ENCODE results near the gene IL5. TPM values are rescaled to one million over a fixed set of nuclear protein-coding genes. Genes with fewer than 3 reads are reported as not detected.

Gene IL5
- total and polyA plus RNA-seq, 7 donors: not detected

- Histone ChIP-seq H3K36me3 (peaks cover 0 to 5% (median 0%) of the 10 kb centered on the region in 4 donors), H3K4me1 (peaks cover 0 to 67% (median 58%) of the 10 kb centered on the region in 4 donors), H3K4me3 (no peak overlapping the region), H3K27ac (peak overlapping the region; percentile 93 to 100 (median 98)), H3K27me3 (no peaks in the 10 kb centered on the region), H3K9me3 (no peaks in the 10 kb centered on the region)
- TF ChIP-seq POLR2A (IDR thresholded peaks at IDR 0.05) (no peak), CTCF (IDR thresholded peaks at IDR 0.05) (no peak), EP300 (IDR thresholded peaks at IDR 0.05) (no peak), POLR2AphosphoS5 (IDR thresholded peaks at IDR 0.05) (no peak)
- intact Hi-C loops (cut with DNase I): loop anchor here (5.0 to 10.0 kb wide), 3 partner anchors 198 to 266 kb away; partner anchors contain the start of genes P4HA2 and SLC22A4
- peak; percentile 48 for DNase-seq
- 96 to 97% methylated on average over 4 of the region's 4 CpGs for WGBS, 2 donors
These were observed 50.1 kb downstream of the IL5 start for GRCh38 chr5:132493241-132493640.

DNA sequence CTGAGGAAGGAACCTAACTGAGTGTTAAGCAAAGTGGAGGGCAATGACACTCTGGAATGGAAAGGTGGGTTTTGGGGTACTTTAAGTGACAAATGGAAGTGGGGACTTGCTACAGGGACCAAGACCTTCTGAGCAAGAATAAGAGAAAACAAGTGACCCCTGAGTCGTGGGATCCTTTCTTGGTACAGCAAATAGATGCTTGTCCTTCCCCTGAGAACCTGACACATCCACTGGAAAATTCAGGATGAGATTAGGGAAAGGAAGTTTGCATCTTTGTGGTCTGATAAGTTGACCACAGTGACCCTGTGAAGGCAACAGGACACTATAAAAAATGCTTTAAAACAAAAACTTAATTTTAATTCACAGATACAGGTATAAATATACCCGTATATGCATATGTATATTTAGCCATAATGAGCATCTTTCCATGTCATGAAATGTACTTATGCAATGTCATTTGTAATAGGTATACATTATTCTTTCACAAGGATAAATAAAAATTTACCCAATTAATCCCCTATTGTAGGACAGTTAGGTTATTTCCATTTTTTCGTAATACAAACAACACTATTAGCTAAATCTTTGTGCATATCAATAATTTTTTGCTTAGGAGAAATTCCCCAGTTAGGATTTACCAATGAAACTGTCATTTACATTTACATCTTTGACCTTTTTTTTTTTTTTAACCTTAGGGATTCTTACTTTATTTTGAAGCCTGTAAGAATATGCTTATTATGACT lies 50.8 kb downstream of the IL5 start:
- Histone ChIP-seq H3K27me3 (no peaks in the 10 kb centered on the region), H3K9me3 (no peaks in the 10 kb centered on the region), H3K27ac (peak overlapping the region in 3 of 4 donors; percentile 98 to 100 (median 99)), H3K4me3 (no peak overlapping the region), H3K4me1 (peaks cover 0 to 67% (median 58%) of the 10 kb centered on the region in 4 donors), H3K36me3 (peaks cover 0 to 12% (median 0%) of the 10 kb centered on the region in 4 donors)
- no peak for TF ChIP-seq EP300 (IDR thresholded peaks at IDR 0.05)
- TF ChIP-seq CTCF (IDR thresholded peaks at IDR 0.05): no peak
- TF ChIP-seq POLR2A (IDR thresholded peaks at IDR 0.05): no peak
- TF ChIP-seq POLR2AphosphoS5 (IDR thresholded peaks at IDR 0.05): no peak
- intact Hi-C loops (cut with DNase I): loop anchor here (5.0 to 10.0 kb wide), 3 partner anchors 198 to 265 kb away; partner anchors contain the start of genes P4HA2 and SLC22A4
- 82 to 92% methylated on average over 3 of the region's 3 CpGs for WGBS, 2 donors
- no peak for DNase-seq

Other genes starting within 250 kb of the IL5 start
- gene SLC22A4, start 249.1 kb downstream of the IL5 start, total RNA-seq: 1 to 10 TPM in 2 of 4 donors, under 1 TPM in 2; 0.49 to 3.4 (median 0.95) TPM
- gene SLC22A4, start 249.1 kb downstream of the IL5 start, polyA plus RNA-seq: 1 to 10 TPM in 1 of 3 donors, under 1 TPM in 2; 0.58 to 1.2 (median 0.69) TPM
- 1 to 10 TPM; 3.6 to 9.9 (median 6.3) TPM for gene SLC22A5, start 173.8 kb downstream of the IL5 start, total RNA-seq
- gene SLC22A5, start 173.8 kb downstream of the IL5 start, polyA plus RNA-seq: 10 to 100 TPM in 1 of 3 donors, 1 to 10 TPM in 2; 6.0 to 11.9 (median 9.0) TPM
- 100 to 1,000 TPM in 1 of 4 donors, 10 to 100 TPM in 3; 15.3 to 124 (median 22.7) TPM for gene IRF1, start 52.7 kb downstream of the IL5 start, total RNA-seq
- gene IRF1, start 52.7 kb downstream of the IL5 start, polyA plus RNA-seq: 100 to 1,000 TPM in 1 of 3 donors, 10 to 100 TPM in 2; 37.2 to 169 (median 70.5) TPM
- 10 to 100 TPM; 20.0 to 34.6 (median 29.3) TPM for gene RAD50, start 13.5 kb upstream of the IL5 start, total RNA-seq
- 10 to 100 TPM in 1 of 3 donors, 1 to 10 TPM in 2; 6.0 to 11.4 (median 8.1) TPM for gene RAD50, start 13.5 kb upstream of the IL5 start, polyA plus RNA-seq
- not detected for gene IL13, start 114.7 kb upstream of the IL5 start, total RNA-seq
- under 1 TPM in 1 of 3 donors, not detected in 2; 0.15 TPM for gene IL13, start 114.7 kb upstream of the IL5 start, polyA plus RNA-seq
- not detected for gene IL4, start 130.5 kb upstream of the IL5 start, total RNA-seq
- gene IL4, start 130.5 kb upstream of the IL5 start, polyA plus RNA-seq: not detected
- 10 to 100 TPM in 2 of 4 donors, 1 to 10 TPM in 2; 7.1 to 19.9 (median 12.9) TPM for gene KIF3A, start 194.0 kb upstream of the IL5 start, total RNA-seq
- gene KIF3A, start 194.0 kb upstream of the IL5 start, polyA plus RNA-seq: 1 to 10 TPM; 1.2 to 2.7 (median 1.8) TPM
- gene CCNI2, start 203.9 kb upstream of the IL5 start, total RNA-seq: 1 to 10 TPM in 1 of 4 donors, not detected in 3; 1.4 TPM
- 1 to 10 TPM; 1.8 to 5.3 (median 2.3) TPM for gene CCNI2, start 203.9 kb upstream of the IL5 start, polyA plus RNA-seq
- gene SEPTIN8, start 233.7 kb upstream of the IL5 start, total RNA-seq: 10 to 100 TPM; 21.4 to 36.0 (median 30.9) TPM
- 10 to 100 TPM; 19.2 to 38.0 (median 30.7) TPM for gene SEPTIN8, start 233.7 kb upstream of the IL5 start, polyA plus RNA-seq